HepG2 (cell line): ENCODE measurements around the gene CACNA2D3. TPM values are rescaled to one million over a fixed set of nuclear protein-coding genes. Genes with fewer than 3 reads are reported as not detected.

Source experiments
- ATAC-seq: fragments of 200-7000 bp; cut with Tn5 transposase; 3 replicates; pipeline ENCODE4 v1.9.1; 2020; ENCODE audit warnings: mild to moderate bottlenecking, moderate library complexity
- BruUV-seq: library from RNA; stranded (reverse); fragments of 400-500 nt; replicated peaks from 2 replicates; lab custom pipeline; 2021; lab: Mats Ljungman, UMichigan
- CTCF ChIA-PET: fragments of 300-600 bp; formaldehyde crosslinking; extraction: SDS; loops from one replicate; lab custom pipeline; 2021; ENCODE audit warnings: low total read pairs, inconsistent platforms, low intra/inter-chr PET ratio; lab: Yijun Ruan, JAX
- POLR2A ChIA-PET: fragments of 350-600 bp; sonication (Branson Sonifier 250); formaldehyde crosslinking; loops from one replicate; lab custom pipeline; 2020; ENCODE audit warnings: antibody characterized with exemption, inconsistent platforms; lab: Yijun Ruan, JAX
- DNase-seq: peaks from one replicate; pipeline ENCODE4 v3.0.0-alpha.2; 2015; ENCODE audit warnings: low spot score
- FAIRE-seq: peaks from 3 replicates; lab custom pipeline; 2011; peaks lifted over from hg19 to GRCh38; lab: Jason Lieb, UNC
- H2AFZ ChIP-seq: one replicate; pipeline ENCODE4 v1.6.1; 2011; ENCODE audit warnings: low read length, inconsistent platforms
- H3K27ac ChIP-seq: fragments of 300-600 bp; 3 replicates; pipeline ENCODE4 v1.8.0; 2011; ENCODE audit warnings: mixed run types, mild to moderate bottlenecking, mixed read lengths, low read length, inconsistent platforms; ENCODE audit not compliant: insufficient read depth; ENCODE audit errors: extremely low read length
- H3K27me3 ChIP-seq, 2 experiments: fragments of 200-600 bp in 1 of 2; 2 replicates in 1 of 2; 3 replicates in 1 of 2; pipeline versions ENCODE4 v1.6.0 to v1.8.0; 2011; ENCODE audit warnings: low read length in 2 of 2, mild to moderate bottlenecking in 2 of 2, moderate library complexity in 2 of 2, inconsistent platforms in 1 of 2; ENCODE audit not compliant: insufficient read depth in 2 of 2, control insufficient read depth in 1 of 2
- H3K36me3 ChIP-seq, 2 experiments: fragments of 200-600 bp in 1 of 2; replicated peaks in 1 of 2; 2 replicates in 1 of 2; 3 replicates in 1 of 2; pipeline versions ENCODE4 v1.5.1 to v1.8.0; 2011; ENCODE audit warnings: low read length in 2 of 2, inconsistent platforms in 1 of 2; ENCODE audit not compliant: insufficient read depth in 2 of 2, control insufficient read depth in 1 of 2
- H3K4me1 ChIP-seq: 2 replicates; pipeline ENCODE4 v1.5.1; 2012; ENCODE audit warnings: low read length, inconsistent platforms; ENCODE audit not compliant: insufficient read depth
- H3K4me2 ChIP-seq: 2 replicates; pipeline ENCODE4 v1.6.0; 2011; ENCODE audit warnings: low read depth, low read length, inconsistent platforms
- H3K4me3 ChIP-seq, 3 experiments: fragments of 200-600 bp in 1 of 3; sonication (generic), shearing (Covaris generic) in 1 of 3; replicated peaks in 1 of 3; 2 replicates each; pipeline ENCODE4 v1.5.1; 2011 to 2016; ENCODE audit warnings: low read length in 3 of 3, inconsistent platforms in 2 of 3, low read depth in 2 of 3, mild to moderate bottlenecking in 2 of 3, control low read depth in 1 of 3, mixed read lengths in 1 of 3; ENCODE audit not compliant: insufficient read depth in 1 of 3
- H3K79me2 ChIP-seq: one replicate; pipeline ENCODE4 v1.6.1; 2011; ENCODE audit warnings: low read length, inconsistent platforms; ENCODE audit not compliant: insufficient read depth
- H3K9ac ChIP-seq: 2 replicates; pipeline ENCODE4 v1.6.0; 2011; ENCODE audit warnings: mild to moderate bottlenecking, low read depth, low read length, inconsistent platforms; ENCODE audit not compliant: insufficient read depth
- H3K9me3 ChIP-seq: 2 replicates; pipeline ENCODE4 v1.5.1; 2012; ENCODE audit warnings: mild to moderate bottlenecking, low read length
- H4K20me1 ChIP-seq: 2 replicates; pipeline ENCODE4 v1.6.0; 2011; ENCODE audit warnings: inconsistent platforms, mild to moderate bottlenecking, low read length, moderate library complexity; ENCODE audit not compliant: insufficient read depth
- REL ChIP-seq: sonication (generic); formaldehyde crosslinking; conservative IDR thresholded peaks from 2 replicates; pipeline ENCODE4 v1.8.0; 2022; ENCODE audit warnings: mild to moderate bottlenecking, missing genetic modification reagents, moderate library complexity
- TOPORS ChIP-seq: sonication (generic); formaldehyde crosslinking; IDR thresholded peaks from 2 replicates; pipeline ENCODE4 v1.8.0; 2023; ENCODE audit warnings: mild to moderate bottlenecking, missing genetic modification reagents
- ZNF430 ChIP-seq: sonication (generic); formaldehyde crosslinking; IDR thresholded peaks from 2 replicates; pipeline ENCODE4 v1.9.0; 2021; ENCODE audit warnings: mild to moderate bottlenecking, missing genetic modification reagents
- ZNF460 ChIP-seq: sonication (generic); formaldehyde crosslinking; IDR thresholded peaks from 2 replicates; pipeline ENCODE4 v1.5.1; 2020; ENCODE audit warnings: missing genetic modification reagents, mild to moderate bottlenecking, borderline replicate concordance
- ZNF781 ChIP-seq: sonication (generic); formaldehyde crosslinking; IDR thresholded peaks from 2 replicates; pipeline ENCODE4 v1.5.1; 2020; ENCODE audit warnings: borderline replicate concordance, mild to moderate bottlenecking, missing genetic modification reagents; ENCODE audit errors: not compliant biosample characterization
- WGBS: methylation state at CpG from one replicate; pipeline ENCODE4 v1.1.6; 2017; ENCODE audit warnings: low lambda C conversion rate; 5-methylcytosine and 5-hydroxymethylcytosine counted together
- in situ Hi-C: cut with HindIII; loops from 2 replicates; pipeline ENCODE4 v1.10.0; 2017; ENCODE audit warnings: low pct_unique_long_range_greater_than_20kb; ENCODE audit not compliant: extremely low pct_ligation_motif_present
- intact Hi-C: fragments of 100-400 bp; cut with micrococcal nuclease; formaldehyde crosslinking; loops from one replicate; pipeline ENCODE4 v1.10.0; 2022; ENCODE audit not compliant: unreplicated experiment
- polyA plus RNA-seq, 8 experiments: library from polyadenylated mRNA; depleted of rRNA in 3 of 8; stranded (reverse) in 7 of 8; unstranded in 1 of 8; fragments of >200 nt; fragmentation: Illumina TruSeq in 4 of 8; extraction: Trizol in 4 of 8; gene quantifications; 2 replicates each; pipeline versions ENCODE4 v1.2.1 to v1.2.3, GENCODE V29; 2011 to 2016; ENCODE audit warnings: low read depth in 4 of 8, missing spikeins in 1 of 8, mixed read lengths in 1 of 8; ENCODE audit not compliant: insufficient read depth in 1 of 8
- total RNA-seq, 5 experiments: library from RNA; depleted of rRNA; stranded (reverse); fragments of >200 nt; fragmentation: Illumina TruSeq; extraction: Trizol; gene quantifications; 2 replicates each; pipeline ENCODE4 v1.2.3, GENCODE V29; 2016; ENCODE audit warnings: low read depth in 1 of 5
- TF ChIP-seq, protein P1 (sequence below): sonication (generic); formaldehyde crosslinking; IDR thresholded peaks from 2 replicates; pipeline ENCODE4 v1.4.0; 2020; ENCODE audit warnings: missing genetic modification reagents
- TF ChIP-seq, protein P2 (sequence below): sonication (generic); formaldehyde crosslinking; IDR thresholded peaks from 2 replicates; pipeline ENCODE4 v1.4.0; 2020; ENCODE audit warnings: missing genetic modification reagents, borderline replicate concordance

CACNA2D3 gene
- total and polyA plus RNA-seq, 2 of the 13 experiments (the other 11 are each of a cell fraction or from before 2014, with no cell fraction given): not detected

DNA sequence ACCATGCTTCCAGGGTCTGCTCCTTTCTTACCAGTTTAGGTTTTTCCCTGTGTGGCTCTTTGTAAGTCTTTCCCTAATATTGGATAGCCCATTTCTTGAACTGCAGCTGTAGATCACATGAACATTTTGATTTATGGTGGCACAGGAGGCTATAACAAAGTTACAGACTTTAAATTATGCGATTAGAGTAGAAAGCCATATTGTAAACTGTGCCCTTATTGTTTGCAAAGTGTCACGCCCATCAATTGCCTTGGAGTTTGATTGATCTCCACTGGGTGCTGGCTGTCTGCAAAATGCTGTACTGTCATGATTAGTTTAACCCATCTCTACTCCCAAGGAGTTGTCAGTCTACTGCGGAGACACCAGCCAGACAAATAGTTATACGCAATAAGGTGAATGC, 110.3 kb downstream of the CACNA2D3 start (continued):
- TF ChIP-seq, protein P1, sequence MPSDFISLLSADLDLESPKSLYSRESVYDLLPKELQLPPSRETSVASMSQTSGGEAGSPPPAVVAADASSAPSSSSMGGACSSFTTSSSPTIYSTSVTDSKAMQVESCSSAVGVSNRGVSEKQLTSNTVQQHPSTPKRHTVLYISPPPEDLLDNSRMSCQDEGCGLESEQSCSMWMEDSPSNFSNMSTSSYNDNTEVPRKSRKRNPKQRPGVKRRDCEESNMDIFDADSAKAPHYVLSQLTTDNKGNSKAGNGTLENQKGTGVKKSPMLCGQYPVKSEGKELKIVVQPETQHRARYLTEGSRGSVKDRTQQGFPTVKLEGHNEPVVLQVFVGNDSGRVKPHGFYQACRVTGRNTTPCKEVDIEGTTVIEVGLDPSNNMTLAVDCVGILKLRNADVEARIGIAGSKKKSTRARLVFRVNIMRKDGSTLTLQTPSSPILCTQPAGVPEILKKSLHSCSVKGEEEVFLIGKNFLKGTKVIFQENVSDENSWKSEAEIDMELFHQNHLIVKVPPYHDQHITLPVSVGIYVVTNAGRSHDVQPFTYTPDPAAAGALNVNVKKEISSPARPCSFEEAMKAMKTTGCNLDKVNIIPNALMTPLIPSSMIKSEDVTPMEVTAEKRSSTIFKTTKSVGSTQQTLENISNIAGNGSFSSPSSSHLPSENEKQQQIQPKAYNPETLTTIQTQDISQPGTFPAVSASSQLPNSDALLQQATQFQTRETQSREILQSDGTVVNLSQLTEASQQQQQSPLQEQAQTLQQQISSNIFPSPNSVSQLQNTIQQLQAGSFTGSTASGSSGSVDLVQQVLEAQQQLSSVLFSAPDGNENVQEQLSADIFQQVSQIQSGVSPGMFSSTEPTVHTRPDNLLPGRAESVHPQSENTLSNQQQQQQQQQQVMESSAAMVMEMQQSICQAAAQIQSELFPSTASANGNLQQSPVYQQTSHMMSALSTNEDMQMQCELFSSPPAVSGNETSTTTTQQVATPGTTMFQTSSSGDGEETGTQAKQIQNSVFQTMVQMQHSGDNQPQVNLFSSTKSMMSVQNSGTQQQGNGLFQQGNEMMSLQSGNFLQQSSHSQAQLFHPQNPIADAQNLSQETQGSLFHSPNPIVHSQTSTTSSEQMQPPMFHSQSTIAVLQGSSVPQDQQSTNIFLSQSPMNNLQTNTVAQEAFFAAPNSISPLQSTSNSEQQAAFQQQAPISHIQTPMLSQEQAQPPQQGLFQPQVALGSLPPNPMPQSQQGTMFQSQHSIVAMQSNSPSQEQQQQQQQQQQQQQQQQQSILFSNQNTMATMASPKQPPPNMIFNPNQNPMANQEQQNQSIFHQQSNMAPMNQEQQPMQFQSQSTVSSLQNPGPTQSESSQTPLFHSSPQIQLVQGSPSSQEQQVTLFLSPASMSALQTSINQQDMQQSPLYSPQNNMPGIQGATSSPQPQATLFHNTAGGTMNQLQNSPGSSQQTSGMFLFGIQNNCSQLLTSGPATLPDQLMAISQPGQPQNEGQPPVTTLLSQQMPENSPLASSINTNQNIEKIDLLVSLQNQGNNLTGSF (CRISPR knock-in tag): no peak
- TF ChIP-seq ZNF781 (CRISPR knock-in tag) (no peak), ZNF430 (CRISPR knock-in tag) (no peak), ZNF460 (CRISPR knock-in tag) (no peak)
- TF ChIP-seq, protein P2, sequence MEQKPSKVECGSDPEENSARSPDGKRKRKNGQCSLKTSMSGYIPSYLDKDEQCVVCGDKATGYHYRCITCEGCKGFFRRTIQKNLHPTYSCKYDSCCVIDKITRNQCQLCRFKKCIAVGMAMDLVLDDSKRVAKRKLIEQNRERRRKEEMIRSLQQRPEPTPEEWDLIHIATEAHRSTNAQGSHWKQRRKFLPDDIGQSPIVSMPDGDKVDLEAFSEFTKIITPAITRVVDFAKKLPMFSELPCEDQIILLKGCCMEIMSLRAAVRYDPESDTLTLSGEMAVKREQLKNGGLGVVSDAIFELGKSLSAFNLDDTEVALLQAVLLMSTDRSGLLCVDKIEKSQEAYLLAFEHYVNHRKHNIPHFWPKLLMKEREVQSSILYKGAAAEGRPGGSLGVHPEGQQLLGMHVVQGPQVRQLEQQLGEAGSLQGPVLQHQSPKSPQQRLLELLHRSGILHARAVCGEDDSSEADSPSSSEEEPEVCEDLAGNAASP: no peak

DNA sequence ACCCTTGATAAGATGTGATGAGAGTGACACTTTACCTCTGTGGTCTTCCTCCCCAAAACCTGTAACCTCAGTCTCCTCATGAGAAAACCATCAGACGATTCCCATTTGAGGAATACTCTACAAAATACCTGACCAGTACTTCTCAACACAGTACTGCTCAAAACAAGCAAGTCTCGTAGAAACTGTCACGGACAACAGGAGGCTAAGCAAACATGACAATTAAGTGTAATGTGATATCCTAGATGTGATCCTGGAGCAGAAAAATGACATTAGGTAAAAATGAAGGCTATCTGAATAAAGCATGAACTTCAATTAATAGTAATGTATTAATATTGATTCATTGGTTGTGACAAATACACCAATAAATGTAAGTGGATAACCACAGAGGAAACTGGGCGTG, 113.6 kb downstream of the CACNA2D3 start:
- ChIA-PET CTCF (no interaction called here), POLR2A (no interaction called here)
- no peaks in the 10 kb centered on the region for H3K9me3 ChIP-seq
- H3K4me1 ChIP-seq: no peaks in the 10 kb centered on the region
- TF ChIP-seq TOPORS (CRISPR knock-in tag): no peak
- TF ChIP-seq REL: no peak
- intact Hi-C loops: no loop called here
- no peak overlapping the region for H3K27ac ChIP-seq
- no peak overlapping the region for H3K9ac ChIP-seq
- H3K27me3 ChIP-seq: peaks cover 0 to 3% of the 10 kb centered on the region in 2 experiments; a peak in 1 of 5 replicates
- H4K20me1 ChIP-seq: no peaks in the 10 kb centered on the region
- 32% methylated on average over 4 of the region's 4 CpGs for WGBS
- no TSS peak for BruUV-seq
- H3K79me2 ChIP-seq: no peaks in the 10 kb centered on the region
- H3K4me2 ChIP-seq: no peak overlapping the region
- H3K4me3 ChIP-seq: no peak overlapping the region
- no peak for FAIRE-seq
- DNase-seq: no peak
- no peak overlapping the region for H2AFZ ChIP-seq
- in situ Hi-C loops: no loop called here
- no peaks in the 10 kb centered on the region for H3K36me3 ChIP-seq
- no peak for ATAC-seq
